A549 (cell line): ENCODE measurements around the gene PIGL.

ENCODE experiments used
- POLR2A ChIP-seq: IDR thresholded peaks from 2 replicates; pipeline ENCODE4 v1.6.1; 2012; ENCODE audit warnings: mild to moderate bottlenecking, low read length
- TF ChIP-seq, protein P1 (sequence below): fragments of 450-650 bp; IDR thresholded peaks from 2 replicates; pipeline ENCODE4 v1.6.1; 2014; ENCODE audit warnings: antibody characterized with exemption
- TF ChIP-seq, protein P2 (sequence below): fragments of >200 bp; sonication (Bioruptor Twin); formaldehyde crosslinking; IDR thresholded peaks from 3 replicates; pipeline ENCODE4 v1.5.1; 2016

- TF ChIP-seq POLR2A, result no peak
- TF ChIP-seq, protein P1, sequence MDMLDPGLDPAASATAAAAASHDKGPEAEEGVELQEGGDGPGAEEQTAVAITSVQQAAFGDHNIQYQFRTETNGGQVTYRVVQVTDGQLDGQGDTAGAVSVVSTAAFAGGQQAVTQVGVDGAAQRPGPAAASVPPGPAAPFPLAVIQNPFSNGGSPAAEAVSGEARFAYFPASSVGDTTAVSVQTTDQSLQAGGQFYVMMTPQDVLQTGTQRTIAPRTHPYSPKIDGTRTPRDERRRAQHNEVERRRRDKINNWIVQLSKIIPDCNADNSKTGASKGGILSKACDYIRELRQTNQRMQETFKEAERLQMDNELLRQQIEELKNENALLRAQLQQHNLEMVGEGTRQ, result no peak
- TF ChIP-seq, protein P2, sequence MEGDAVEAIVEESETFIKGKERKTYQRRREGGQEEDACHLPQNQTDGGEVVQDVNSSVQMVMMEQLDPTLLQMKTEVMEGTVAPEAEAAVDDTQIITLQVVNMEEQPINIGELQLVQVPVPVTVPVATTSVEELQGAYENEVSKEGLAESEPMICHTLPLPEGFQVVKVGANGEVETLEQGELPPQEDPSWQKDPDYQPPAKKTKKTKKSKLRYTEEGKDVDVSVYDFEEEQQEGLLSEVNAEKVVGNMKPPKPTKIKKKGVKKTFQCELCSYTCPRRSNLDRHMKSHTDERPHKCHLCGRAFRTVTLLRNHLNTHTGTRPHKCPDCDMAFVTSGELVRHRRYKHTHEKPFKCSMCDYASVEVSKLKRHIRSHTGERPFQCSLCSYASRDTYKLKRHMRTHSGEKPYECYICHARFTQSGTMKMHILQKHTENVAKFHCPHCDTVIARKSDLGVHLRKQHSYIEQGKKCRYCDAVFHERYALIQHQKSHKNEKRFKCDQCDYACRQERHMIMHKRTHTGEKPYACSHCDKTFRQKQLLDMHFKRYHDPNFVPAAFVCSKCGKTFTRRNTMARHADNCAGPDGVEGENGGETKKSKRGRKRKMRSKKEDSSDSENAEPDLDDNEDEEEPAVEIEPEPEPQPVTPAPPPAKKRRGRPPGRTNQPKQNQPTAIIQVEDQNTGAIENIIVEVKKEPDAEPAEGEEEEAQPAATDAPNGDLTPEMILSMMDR, result no peak
Observed at GRCh38 chr17:16322636-16323035, 105.6 kb downstream of the PIGL start.
